ENCODE results near the gene CRYBG1. TPM values are rescaled to one million over a fixed set of nuclear protein-coding genes. Genes with fewer than 3 reads are reported as not detected.

CRYBG1 gene
- total RNA-seq, 1 experiment from 2014 or later, result 10.1 TPM

- TF ChIP-seq ZSCAN18 (CRISPR knock-in tag; IDR thresholded peaks at IDR 0.05), result no peak
- no peak for TF ChIP-seq TCF7 (CRISPR knock-in tag; IDR thresholded peaks at IDR 0.05; ENCODE audit: low read depth)
- TF ChIP-seq OVOL2 (CRISPR knock-in tag; IDR thresholded peaks at IDR 0.05; ENCODE audit: borderline replicate concordance), result no peak
- no peak for TF ChIP-seq NR3C1 (CRISPR knock-in tag; conservative IDR thresholded peaks at IDR 0.05; ENCODE audit: low read depth)
Measured at GRCh38 chr6:106359959-106360409, 533 bp upstream of the CRYBG1 start (continued).

- Mint-ChIP-seq H3K4me3 (peak overlapping the region; percentile 86), H3K36me3 (peaks cover 2% of the 10 kb centered on the region; the same call in 1 of the 2 replicates), H3K27ac (no peak overlapping the region), H3K9me3 (no peaks in the 10 kb centered on the region), H3K27me3 (ENCODE audit: low read depth) (peaks cover 18% of the 10 kb centered on the region), H3K4me1 (peaks cover 11% of the 10 kb centered on the region)
- TF ChIP-seq MYBL2 (CRISPR knock-in tag; IDR thresholded peaks at IDR 0.05) (no peak), ZNF423 (CRISPR knock-in tag; IDR thresholded peaks at IDR 0.05) (peak; percentile 70), MAX (CRISPR knock-in tag; IDR thresholded peaks at IDR 0.05) (peak; percentile 53; the same call in 1 of the 2 replicates)
- DNase-seq (ENCODE audit: low spot score), result peak; percentile 44
- ChIA-PET CTCF (interaction anchor here (0.6 to 3.6 kb wide), 57 partner anchors 9 to 1245 kb away, joined by 3 to 38 read pairs (median 4); partner anchors contain the start of genes ATG5 and BEND3), POLR2A (interaction anchor here (0.6 kb wide), 1 partner anchor 1709 kb away, joined by 3 read pairs; no protein-coding TSS in a partner anchor)
- peak; percentile 35 for ATAC-seq
Measured at GRCh38 chr6:106360989-106361430, 493 bp downstream of the CRYBG1 start.

- ChIA-PET POLR2A (interaction anchor here (0.6 kb wide), 1 partner anchor 36 kb away, joined by 6 read pairs; no protein-coding TSS in a partner anchor), CTCF (no interaction called here)
Measured at GRCh38 chr6:106363401-106364138, 3.1 kb downstream of the CRYBG1 start.

GRCh38 chr6:106369739-106370138 is 9.2 kb downstream of the CRYBG1 start:
- DNase-seq (ENCODE audit: low spot score) (no peak), ATAC-seq (no peak)
- Mint-ChIP-seq H3K9me3 (no peaks in the 10 kb centered on the region), H3K36me3 (no peaks in the 10 kb centered on the region), H3K4me3 (no peak overlapping the region), H3K27me3 (ENCODE audit: low read depth) (no peaks in the 10 kb centered on the region), H3K27ac (no peak overlapping the region), H3K4me1 (peaks cover 9% of the 10 kb centered on the region)
- CTCF ChIA-PET, result interaction anchor here (1.9 to 2.5 kb wide), 2 partner anchors 9 to 30 kb away, joined by 6 to 18 read pairs; partner anchors contain the start of gene CRYBG1
- POLR2A ChIA-PET, result no interaction called here
- TF ChIP-seq SMAD3 (CRISPR knock-in tag; IDR thresholded peaks at IDR 0.05; ENCODE audit: borderline replicate concordance) (no peak), PRRX2 (CRISPR knock-in tag; IDR thresholded peaks at IDR 0.05) (no peak), MAX (CRISPR knock-in tag; IDR thresholded peaks at IDR 0.05) (no peak), ZSCAN18 (CRISPR knock-in tag; IDR thresholded peaks at IDR 0.05) (no peak), ATF1 (CRISPR knock-in tag; IDR thresholded peaks at IDR 0.05) (no peak), ZNF232 (CRISPR knock-in tag; IDR thresholded peaks at IDR 0.05) (no peak), NFE2L1 (CRISPR knock-in tag; IDR thresholded peaks at IDR 0.05) (no peak), TP53 (CRISPR knock-in tag; IDR thresholded peaks at IDR 0.05) (no peak), PREB (CRISPR knock-in tag; IDR thresholded peaks at IDR 0.05; ENCODE audit: borderline replicate concordance) (no peak), JUN (CRISPR knock-in tag; IDR thresholded peaks at IDR 0.05) (no peak), ZNF121 (CRISPR knock-in tag; IDR thresholded peaks at IDR 0.05) (no peak), ELF4 (CRISPR knock-in tag; IDR thresholded peaks at IDR 0.05; ENCODE audit: low read depth) (no peak), SOX15 (CRISPR knock-in tag; IDR thresholded peaks at IDR 0.05) (no peak), HMGXB4 (CRISPR knock-in tag; IDR thresholded peaks at IDR 0.05) (no peak)

More at GRCh38 chr6:106363401-106364138, 3.1 kb downstream of the CRYBG1 start:
- H3K27me3 Mint-ChIP-seq (ENCODE audit: low read depth), result peaks cover 18% of the 10 kb centered on the region
- peaks cover 11% of the 10 kb centered on the region for H3K4me1 Mint-ChIP-seq
- TF ChIP-seq TEAD1 (CRISPR knock-in tag; IDR thresholded peaks at IDR 0.05) (no peak), SMAD3 (CRISPR knock-in tag; IDR thresholded peaks at IDR 0.05; ENCODE audit: borderline replicate concordance) (no peak), FOXJ3 (CRISPR knock-in tag; IDR thresholded peaks at IDR 0.05; ENCODE audit: borderline replicate concordance) (no peak), RELA (CRISPR knock-in tag; IDR thresholded peaks at IDR 0.05; ENCODE audit: borderline replicate concordance) (no peak), GTF2I (CRISPR knock-in tag; conservative IDR thresholded peaks at IDR 0.05) (no peak), TCF7 (CRISPR knock-in tag; IDR thresholded peaks at IDR 0.05; ENCODE audit: low read depth) (no peak), ATF3 (CRISPR knock-in tag; conservative IDR thresholded peaks at IDR 0.05) (no peak)
- no peak overlapping the region for H3K4me3 Mint-ChIP-seq
- ATAC-seq (no peak), DNase-seq (ENCODE audit: low spot score) (no peak)
- no peaks in the 10 kb centered on the region for H3K9me3 Mint-ChIP-seq
- no peak overlapping the region for H3K27ac Mint-ChIP-seq
- peaks cover 2% of the 10 kb centered on the region; the same call in 1 of the 2 replicates for H3K36me3 Mint-ChIP-seq

Measured in WTC11 (cell line).